ENCODE data around the gene CTAG1B. TPM values are rescaled to one million over a fixed set of nuclear protein-coding genes. Genes with fewer than 3 reads are reported as not detected.
"Not testable (repeated sequence)": the region's sequence is repeated elsewhere in the genome, so short reads cannot be mapped to it uniquely, and the experiment has no call there.

Gene CTAG1B
- total RNA-seq, 1 donor from 2014 or later: not detected

GRCh38 chrX:154653048-154653401, 33.9 kb upstream of the CTAG1B start:
- TF ChIP-seq CTCF (IDR thresholded peaks at IDR 0.05; ENCODE audit: unreplicated experiment): no peak
- no peak overlapping the region for H3K4me3 Mint-ChIP-seq (ENCODE audit: unreplicated experiment)
- H3K9me3 Mint-ChIP-seq (ENCODE audit: unreplicated experiment): no peaks in the 10 kb centered on the region
- H3K4me1 Mint-ChIP-seq (ENCODE audit: unreplicated experiment): peaks cover 5% of the 10 kb centered on the region
- H3K27me3 Mint-ChIP-seq (ENCODE audit: unreplicated experiment): peaks cover 5% of the 10 kb centered on the region
- DNase-seq (ENCODE audit: low spot score): no peak
- H3K36me3 Mint-ChIP-seq (ENCODE audit: low read depth, unreplicated experiment): no peaks in the 10 kb centered on the region
- H3K27ac Mint-ChIP-seq (ENCODE audit: unreplicated experiment): no peak overlapping the region

GRCh38 chrX:154652311-154653047, 33.4 kb upstream of the CTAG1B start:
- H3K27me3 Mint-ChIP-seq (ENCODE audit: unreplicated experiment): peaks cover 5% of the 10 kb centered on the region
- no peak for TF ChIP-seq CTCF (IDR thresholded peaks at IDR 0.05; ENCODE audit: unreplicated experiment)
- H3K4me1 Mint-ChIP-seq (ENCODE audit: unreplicated experiment): peaks cover 5% of the 10 kb centered on the region
- no peaks in the 10 kb centered on the region for H3K36me3 Mint-ChIP-seq (ENCODE audit: low read depth, unreplicated experiment)
- no peaks in the 10 kb centered on the region for H3K9me3 Mint-ChIP-seq (ENCODE audit: unreplicated experiment)
- no peak for DNase-seq (ENCODE audit: low spot score)
- no peak overlapping the region for H3K27ac Mint-ChIP-seq (ENCODE audit: unreplicated experiment)
- H3K4me3 Mint-ChIP-seq (ENCODE audit: unreplicated experiment): no peak overlapping the region

- TF ChIP-seq CTCF (IDR thresholded peaks at IDR 0.05; ENCODE audit: unreplicated experiment): no peak
- Mint-ChIP-seq H3K27me3 (ENCODE audit: unreplicated experiment) (peaks cover 5% of the 10 kb centered on the region), H3K4me3 (ENCODE audit: unreplicated experiment) (no peak overlapping the region), H3K9me3 (ENCODE audit: unreplicated experiment) (no peaks in the 10 kb centered on the region), H3K4me1 (ENCODE audit: unreplicated experiment) (peaks cover 5% of the 10 kb centered on the region), H3K27ac (ENCODE audit: unreplicated experiment) (no peak overlapping the region), H3K36me3 (ENCODE audit: low read depth, unreplicated experiment) (no peaks in the 10 kb centered on the region)
- no peak for DNase-seq (ENCODE audit: low spot score)
Observed at GRCh38 chrX:154650221-154650510, 31.1 kb upstream of the CTAG1B start.

- Mint-ChIP-seq H3K27ac (ENCODE audit: unreplicated experiment) (no peak overlapping the region), H3K4me3 (ENCODE audit: unreplicated experiment) (no peak overlapping the region), H3K27me3 (ENCODE audit: unreplicated experiment) (peaks cover 5% of the 10 kb centered on the region), H3K36me3 (ENCODE audit: low read depth, unreplicated experiment) (no peaks in the 10 kb centered on the region), H3K4me1 (ENCODE audit: unreplicated experiment) (peaks cover 5% of the 10 kb centered on the region), H3K9me3 (ENCODE audit: unreplicated experiment) (no peaks in the 10 kb centered on the region)
- TF ChIP-seq CTCF (IDR thresholded peaks at IDR 0.05; ENCODE audit: unreplicated experiment): no peak
- no peak for DNase-seq (ENCODE audit: low spot score)
Observed at GRCh38 chrX:154649503-154650220, 30.6 kb upstream of the CTAG1B start.

- H3K27ac Mint-ChIP-seq (ENCODE audit: unreplicated experiment): no peak overlapping the region
Observed at GRCh38 chrX:154648931-154649330, 29.8 kb upstream of the CTAG1B start.

GRCh38 chrX:154645745-154646378, 26.8 kb upstream of the CTAG1B start:
- H3K27ac Mint-ChIP-seq (ENCODE audit: unreplicated experiment); DNase-seq (ENCODE audit: low spot score); H3K4me3 Mint-ChIP-seq (ENCODE audit: unreplicated experiment); H3K27me3 Mint-ChIP-seq (ENCODE audit: unreplicated experiment); H3K36me3 Mint-ChIP-seq (ENCODE audit: low read depth, unreplicated experiment); H3K9me3 Mint-ChIP-seq (ENCODE audit: unreplicated experiment); H3K4me1 Mint-ChIP-seq (ENCODE audit: unreplicated experiment): not testable (repeated sequence)

More at GRCh38 chrX:154648931-154649330, 29.8 kb upstream of the CTAG1B start:
- no peak for TF ChIP-seq CTCF (IDR thresholded peaks at IDR 0.05; ENCODE audit: unreplicated experiment)
- peaks cover 5% of the 10 kb centered on the region for H3K4me1 Mint-ChIP-seq (ENCODE audit: unreplicated experiment)
- no peaks in the 10 kb centered on the region for H3K36me3 Mint-ChIP-seq (ENCODE audit: low read depth, unreplicated experiment)
- DNase-seq (ENCODE audit: low spot score): no peak
- H3K9me3 Mint-ChIP-seq (ENCODE audit: unreplicated experiment): no peaks in the 10 kb centered on the region
- no peak overlapping the region for H3K4me3 Mint-ChIP-seq (ENCODE audit: unreplicated experiment)
- peaks cover 5% of the 10 kb centered on the region for H3K27me3 Mint-ChIP-seq (ENCODE audit: unreplicated experiment)

GRCh38 chrX:154643708-154644107, 24.6 kb upstream of the CTAG1B start:
- H3K27ac Mint-ChIP-seq (ENCODE audit: unreplicated experiment); H3K27me3 Mint-ChIP-seq (ENCODE audit: unreplicated experiment); H3K4me1 Mint-ChIP-seq (ENCODE audit: unreplicated experiment); H3K36me3 Mint-ChIP-seq (ENCODE audit: low read depth, unreplicated experiment); H3K9me3 Mint-ChIP-seq (ENCODE audit: unreplicated experiment); DNase-seq (ENCODE audit: low spot score); H3K4me3 Mint-ChIP-seq (ENCODE audit: unreplicated experiment): not testable (repeated sequence)

Data from endothelial cell (in vitro differentiated cells).